Activated CD4-positive, CD25-positive, alpha-beta regulatory T cell treated with anti-CD3 and anti-CD28 coated beads, Interleukin-2, amount 50 U/mL, for 24 hours (primary cell): ENCODE measurements around the gene ZNF239.
"Not testable (repeated sequence)": the region's sequence is repeated elsewhere in the genome, so short reads cannot be mapped to it uniquely, and the experiment has no call there.

ENCODE experiments used
- ATAC-seq, 2 donors: fragments of 150-1000 bp; cut with Tn5 transposase; one replicate each; pipeline ENCODE4 v1.10.0; 2021; ENCODE audit warnings: mild to moderate bottlenecking in 1 of 2, moderate library complexity in 1 of 2

Gene ZNF239

DNA sequence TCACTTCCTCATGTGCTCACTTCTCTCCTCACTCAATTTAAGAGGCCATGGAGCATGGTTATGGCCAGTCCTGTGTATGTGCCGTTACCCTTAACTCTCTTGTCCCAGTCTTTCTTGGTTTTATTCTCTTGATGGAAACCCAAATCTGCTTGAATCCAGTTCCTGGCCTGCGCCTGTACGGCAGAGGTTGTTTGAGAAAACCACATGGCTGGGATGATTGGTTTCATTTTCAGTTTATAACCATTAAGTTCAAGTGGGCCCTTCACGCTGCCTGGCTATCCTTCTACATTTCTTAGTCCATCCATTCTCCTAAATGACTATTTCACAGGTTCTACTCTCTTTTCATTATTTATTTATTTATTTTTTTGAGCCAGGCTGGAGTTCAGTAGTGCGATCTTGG is 1.6 kb upstream of the ZNF239 start:
- ATAC-seq = no peak

DNA sequence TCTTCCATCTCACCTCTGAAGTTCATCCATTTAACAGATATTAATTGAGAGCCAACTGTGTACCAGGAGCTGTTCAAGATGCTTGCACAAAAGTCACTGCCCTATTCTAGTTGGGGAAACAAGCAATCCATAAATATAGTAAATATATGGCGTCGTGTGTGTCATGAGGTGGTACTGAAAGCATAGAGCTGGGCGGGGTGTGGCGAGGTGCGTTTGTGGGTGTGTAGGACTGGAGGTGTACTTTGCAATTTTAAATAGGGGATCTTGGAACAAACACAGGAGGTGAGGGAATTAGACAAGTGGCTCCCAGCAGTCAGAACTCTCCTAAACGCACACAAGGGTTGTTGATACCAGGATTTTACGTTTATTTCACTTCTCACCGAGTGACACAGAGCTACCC is 490 bp upstream of the ZNF239 start:
- no peak for ATAC-seq

DNA sequence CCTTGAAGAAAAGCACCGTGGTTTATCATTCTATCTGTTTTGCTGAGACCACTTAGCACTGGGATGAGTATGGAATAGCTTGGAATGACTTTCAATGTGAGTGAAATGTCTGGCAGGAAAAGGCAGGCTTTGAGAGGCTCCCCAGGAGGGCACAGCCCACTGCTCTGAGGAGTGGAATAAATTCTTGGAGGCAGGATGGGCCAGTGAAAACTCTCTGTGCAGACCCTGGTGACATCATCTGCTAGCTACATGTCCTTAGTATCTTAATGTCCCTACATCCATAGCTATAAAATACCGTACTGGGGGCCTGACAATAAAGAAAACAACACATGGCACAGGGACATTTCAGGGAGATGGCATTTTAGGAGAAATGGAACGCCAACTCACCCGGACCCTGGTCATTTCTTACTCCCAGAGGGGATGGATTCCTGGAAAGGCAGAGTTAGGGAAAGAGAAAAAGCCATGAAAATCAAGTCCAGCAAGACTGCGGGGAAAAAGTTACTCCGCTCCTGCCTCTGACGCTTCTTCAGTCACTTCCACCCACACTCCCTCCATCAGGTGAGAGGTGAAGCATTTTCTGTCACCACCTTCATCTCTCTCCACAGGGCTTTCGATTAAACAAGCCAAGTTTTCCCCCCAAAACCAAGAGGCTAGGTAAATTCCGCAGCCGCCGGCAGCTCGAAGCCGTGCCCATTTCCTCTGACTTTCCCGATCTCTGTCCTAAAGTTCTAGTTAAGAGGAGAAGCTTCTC is 991 bp downstream of the ZNF239 start:
- no peak for ATAC-seq

DNA sequence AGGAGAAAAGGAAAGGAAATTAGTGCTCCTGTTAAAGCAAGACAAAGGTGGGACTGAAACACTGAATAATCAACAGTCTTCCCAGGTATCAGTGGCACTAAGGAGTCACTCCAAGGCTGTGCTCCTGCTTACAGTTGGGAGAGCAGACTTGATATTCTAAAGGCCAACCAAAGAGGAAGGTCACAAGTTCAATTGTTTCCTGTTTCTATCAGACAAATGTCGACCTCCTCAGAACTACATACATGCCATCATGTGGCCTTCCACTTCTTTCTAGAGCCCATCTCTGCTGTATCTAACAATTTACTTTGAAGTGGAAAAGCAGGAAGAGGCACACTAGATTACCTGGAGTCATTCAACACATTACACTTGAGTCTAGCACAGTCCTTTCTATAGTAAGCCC is 3.4 kb downstream of the ZNF239 start:
- no peak for ATAC-seq

DNA sequence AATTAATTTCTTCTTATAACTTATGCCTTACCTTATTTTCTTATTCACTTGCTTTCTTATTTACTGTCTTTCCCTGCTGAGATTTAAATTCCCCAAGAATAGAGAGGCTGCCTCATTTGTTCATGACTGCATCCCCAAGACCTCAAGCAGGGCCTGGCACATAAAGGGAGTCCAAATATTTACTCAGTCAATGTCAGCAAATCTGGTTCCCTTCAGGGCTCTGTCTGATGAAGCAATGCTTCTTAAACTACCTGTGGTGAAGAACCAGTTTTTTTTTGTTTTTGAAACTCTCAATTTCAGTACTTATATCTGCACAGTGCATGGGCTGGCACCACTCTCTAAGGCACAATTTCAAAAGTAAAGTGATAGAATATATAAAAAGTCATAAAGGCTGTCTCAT is 4.7 kb downstream of the ZNF239 start:
- ATAC-seq = no peak

DNA sequence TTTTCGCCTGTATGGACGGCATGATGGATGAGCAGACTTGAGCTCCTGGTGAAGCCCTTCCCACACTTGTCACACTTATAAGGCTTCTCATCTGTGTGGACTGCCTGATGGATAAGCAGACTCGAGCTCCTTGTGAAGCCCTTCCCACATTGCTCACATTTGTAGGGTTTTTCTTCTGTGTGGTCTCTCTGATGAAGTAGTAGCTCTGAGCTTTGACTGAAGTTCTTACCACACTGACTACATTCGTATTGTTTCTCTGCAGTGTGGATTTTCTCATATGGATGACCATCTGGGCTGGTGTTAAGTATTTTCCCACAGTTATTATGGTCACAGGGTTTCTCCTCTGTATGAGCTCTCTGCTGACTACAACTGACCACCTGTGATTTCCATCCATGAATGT is 17.2 kb downstream of the ZNF239 start:
- no peak for ATAC-seq

DNA sequence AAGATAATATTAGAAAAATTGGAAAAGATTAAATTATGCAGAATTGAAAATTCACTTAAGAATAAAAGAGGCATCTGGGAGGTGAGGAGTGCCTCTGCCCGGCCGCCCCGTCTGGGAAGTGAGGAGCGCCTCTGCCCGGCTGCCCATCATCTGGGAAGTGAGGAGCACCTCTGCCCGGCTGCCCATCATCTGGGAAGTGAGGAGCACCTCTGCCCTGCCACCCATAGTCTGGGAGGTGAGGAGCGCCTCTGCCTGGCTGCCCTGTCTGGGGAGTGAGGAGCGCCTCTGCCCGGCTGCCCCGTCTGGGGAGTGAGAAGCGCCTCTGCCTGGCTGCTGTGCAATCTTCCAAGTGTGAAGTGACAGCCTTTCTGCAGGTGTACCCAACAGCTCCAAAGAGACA is 30.7 kb downstream of the ZNF239 start:
- ATAC-seq = not testable (repeated sequence)

DNA sequence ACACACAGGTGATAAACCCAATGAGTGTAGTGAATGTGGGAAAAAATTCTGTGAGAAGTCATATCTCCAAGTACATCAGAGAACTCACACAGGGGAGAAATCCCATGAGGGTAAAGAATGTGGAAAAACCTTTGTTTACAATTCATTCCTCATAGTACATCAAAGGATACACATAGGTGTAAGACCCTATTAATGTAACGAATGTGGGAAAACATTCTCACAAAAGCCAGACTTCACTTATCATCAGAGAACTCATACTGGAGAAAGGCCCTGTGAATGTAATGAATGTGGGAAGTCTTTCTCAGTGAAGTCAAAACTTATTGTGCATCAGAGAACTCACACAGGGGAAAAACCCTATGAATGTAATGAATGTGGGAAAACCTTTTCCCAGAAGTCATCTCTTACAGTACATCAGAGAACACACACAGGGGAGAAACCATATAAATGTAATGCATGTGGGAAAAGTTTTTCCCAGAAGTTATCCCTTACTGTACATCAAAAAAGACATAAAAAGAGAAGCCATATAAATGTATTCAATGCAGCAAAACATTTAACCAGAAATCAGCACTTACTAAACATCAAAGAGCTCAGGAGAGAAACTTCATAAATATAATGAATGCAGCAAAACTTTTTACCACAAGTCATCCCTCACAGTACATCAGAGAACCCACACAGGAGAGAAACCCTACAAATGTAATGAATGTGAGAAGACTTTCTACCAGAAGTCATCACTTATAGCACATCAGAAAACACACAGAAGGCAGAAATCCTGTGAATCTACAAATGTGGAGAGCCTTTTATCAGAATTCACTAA is 49.8 kb downstream of the ZNF239 start:
- no peak for ATAC-seq
